Fibroblast of skin of back (primary cell): ENCODE results near the gene RAD54L.
"Not testable (repeated sequence)": the region's sequence is repeated elsewhere in the genome, so short reads cannot be mapped to it uniquely, and the experiment has no call there.

Source experiments
- DNase-seq: peaks from one replicate; pipeline ENCODE4 v3.0.0-alpha.2; 2013

RAD54L gene

DNA sequence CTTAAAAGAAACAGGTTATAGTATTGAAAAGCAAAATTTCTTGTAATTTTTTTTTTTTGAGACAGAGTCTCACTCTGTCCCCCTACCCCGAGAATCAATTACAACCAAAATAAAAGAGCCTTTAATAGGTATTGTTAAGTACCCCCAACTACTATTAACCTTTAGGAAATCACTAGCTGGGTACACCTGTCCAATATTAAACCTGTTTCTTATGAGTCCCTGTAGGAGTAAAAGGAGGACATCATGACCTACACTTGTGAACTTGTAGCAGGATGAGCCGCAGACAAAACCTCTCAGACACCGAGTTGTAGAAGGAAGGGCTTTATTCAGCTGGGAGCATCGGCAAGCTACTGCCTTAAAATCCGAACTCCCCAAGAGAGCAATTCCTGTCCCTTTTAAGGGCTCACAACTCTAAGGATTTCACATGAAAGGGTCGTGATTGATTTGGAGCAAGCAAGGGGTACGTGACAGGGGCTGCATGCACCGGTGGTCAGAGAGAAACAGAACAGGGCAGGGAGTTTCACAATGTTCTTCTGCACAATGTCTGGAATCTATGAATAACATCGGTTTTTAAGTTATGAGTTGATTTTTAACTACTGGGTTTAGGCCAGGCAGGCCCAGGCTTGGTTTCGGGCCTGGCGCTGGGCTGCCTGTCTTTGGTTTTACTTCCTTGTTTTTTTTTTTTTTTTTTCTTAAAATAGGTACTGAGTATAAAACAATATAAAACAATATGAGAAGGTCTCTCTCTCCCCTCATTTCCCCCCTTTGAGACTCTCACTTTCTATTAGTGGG lies 77.9 kb downstream of the RAD54L start:
- not testable (repeated sequence) for DNase-seq
